WI38 (cell line): ENCODE data around the gene LRRC66.

Experiments
- H3K4me3 ChIP-seq: 2 replicates; pipeline ENCODE4 v1.5.1; 2011; ENCODE audit warnings: low read depth, mild to moderate bottlenecking, control low read depth, low read length
- TF ChIP-seq, protein P1 (sequence below): IDR thresholded peaks from 2 replicates; pipeline ENCODE4 v1.5.1; 2012; ENCODE audit warnings: low read depth, mild to moderate bottlenecking, control low read depth, low read length

LRRC66 gene

DNA sequence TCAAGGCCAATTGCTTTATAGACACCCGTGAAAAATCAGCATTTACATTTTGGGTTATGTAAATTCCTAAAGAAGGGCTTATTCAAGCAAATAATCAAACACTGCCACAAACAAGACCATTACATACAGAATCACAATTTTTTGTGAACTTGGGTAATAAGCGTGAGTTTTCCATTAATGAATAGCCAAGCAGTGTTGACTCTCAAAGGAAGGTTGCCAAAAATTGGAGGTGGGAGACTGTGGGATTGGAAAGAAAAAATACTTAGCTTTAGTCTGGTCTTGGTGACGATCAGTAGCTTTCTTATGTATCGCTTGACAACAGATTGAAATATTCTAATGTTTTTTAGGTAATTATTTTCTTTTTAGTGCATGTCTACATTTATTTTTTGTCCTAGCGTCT is 20.9 kb downstream of the LRRC66 start:
- H3K4me3 ChIP-seq, result no peak overlapping the region
- TF ChIP-seq, protein P1, sequence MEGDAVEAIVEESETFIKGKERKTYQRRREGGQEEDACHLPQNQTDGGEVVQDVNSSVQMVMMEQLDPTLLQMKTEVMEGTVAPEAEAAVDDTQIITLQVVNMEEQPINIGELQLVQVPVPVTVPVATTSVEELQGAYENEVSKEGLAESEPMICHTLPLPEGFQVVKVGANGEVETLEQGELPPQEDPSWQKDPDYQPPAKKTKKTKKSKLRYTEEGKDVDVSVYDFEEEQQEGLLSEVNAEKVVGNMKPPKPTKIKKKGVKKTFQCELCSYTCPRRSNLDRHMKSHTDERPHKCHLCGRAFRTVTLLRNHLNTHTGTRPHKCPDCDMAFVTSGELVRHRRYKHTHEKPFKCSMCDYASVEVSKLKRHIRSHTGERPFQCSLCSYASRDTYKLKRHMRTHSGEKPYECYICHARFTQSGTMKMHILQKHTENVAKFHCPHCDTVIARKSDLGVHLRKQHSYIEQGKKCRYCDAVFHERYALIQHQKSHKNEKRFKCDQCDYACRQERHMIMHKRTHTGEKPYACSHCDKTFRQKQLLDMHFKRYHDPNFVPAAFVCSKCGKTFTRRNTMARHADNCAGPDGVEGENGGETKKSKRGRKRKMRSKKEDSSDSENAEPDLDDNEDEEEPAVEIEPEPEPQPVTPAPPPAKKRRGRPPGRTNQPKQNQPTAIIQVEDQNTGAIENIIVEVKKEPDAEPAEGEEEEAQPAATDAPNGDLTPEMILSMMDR, result no peak

DNA sequence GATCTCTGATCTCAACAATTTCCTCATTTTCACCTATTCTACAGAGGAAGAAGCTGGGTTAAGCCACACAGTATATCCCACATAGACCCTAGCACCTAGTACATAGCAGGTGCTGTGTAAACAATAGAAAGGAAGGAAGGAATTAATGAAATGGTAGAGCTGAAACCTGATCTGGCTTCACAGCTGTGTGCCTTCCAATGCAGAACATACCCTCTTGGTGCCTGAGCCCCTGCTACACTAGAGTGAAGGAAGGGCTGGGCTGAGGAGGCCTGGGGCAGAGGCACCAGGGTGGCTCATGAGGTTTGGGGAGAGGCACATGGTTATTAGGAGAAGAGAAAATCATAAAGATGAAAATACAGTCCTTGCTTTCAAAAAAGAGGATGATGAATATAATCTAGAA is 21.3 kb downstream of the LRRC66 start:
- TF ChIP-seq, protein P1, result no peak
- no peak overlapping the region for H3K4me3 ChIP-seq

DNA sequence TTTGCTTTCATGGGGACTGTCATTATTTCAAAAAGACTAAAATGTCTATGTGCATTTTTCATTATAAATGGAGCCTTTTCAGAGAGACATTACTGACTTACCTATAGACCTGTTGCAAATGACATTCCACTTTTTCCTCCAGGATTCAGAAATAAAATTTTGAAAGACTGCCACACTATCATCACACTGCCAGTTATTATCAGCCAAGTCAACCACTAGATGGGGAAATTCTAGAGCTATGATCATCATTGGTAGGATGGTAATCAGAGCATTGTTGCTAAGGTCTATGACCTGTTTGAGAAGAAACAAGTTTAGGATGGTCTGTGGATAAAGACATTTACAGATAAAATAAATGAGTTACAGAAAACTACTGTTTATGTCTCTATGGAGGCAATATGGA is 22.5 kb downstream of the LRRC66 start:
- TF ChIP-seq, protein P1, result no peak

DNA sequence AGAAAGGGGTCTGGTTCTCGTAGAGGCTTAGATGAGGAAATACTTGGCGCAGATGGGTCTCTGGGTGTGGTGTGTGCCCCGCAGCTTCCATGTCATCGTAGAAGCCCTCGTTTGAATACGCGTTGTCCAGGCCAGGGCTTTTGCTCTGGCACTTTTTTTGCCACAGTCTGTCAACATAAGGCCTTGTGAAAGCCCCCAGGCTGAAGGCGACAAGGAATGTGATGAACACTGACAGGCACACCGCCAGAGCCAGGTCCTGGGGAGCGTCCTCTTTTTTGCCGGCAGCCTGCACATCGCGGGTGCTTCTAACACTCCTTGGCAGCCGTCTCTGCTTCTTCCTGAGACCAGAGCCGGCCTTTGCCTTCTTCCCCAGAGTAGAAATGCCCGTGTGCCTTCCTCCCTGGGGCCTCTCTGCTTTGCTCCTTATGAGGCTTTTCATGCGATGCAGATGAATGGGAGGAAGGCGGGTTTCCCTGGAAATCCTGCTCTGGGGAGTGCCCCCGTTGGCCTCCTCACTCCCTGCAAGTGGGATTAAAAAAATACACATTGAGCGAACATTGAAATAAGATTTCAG is 24.4 kb downstream of the LRRC66 start:
- H3K4me3 ChIP-seq, result no peak overlapping the region
- TF ChIP-seq, protein P1, result no peak

More for the DNA sequence above, 22.5 kb downstream of the LRRC66 start:
- no peak overlapping the region for H3K4me3 ChIP-seq

DNA sequence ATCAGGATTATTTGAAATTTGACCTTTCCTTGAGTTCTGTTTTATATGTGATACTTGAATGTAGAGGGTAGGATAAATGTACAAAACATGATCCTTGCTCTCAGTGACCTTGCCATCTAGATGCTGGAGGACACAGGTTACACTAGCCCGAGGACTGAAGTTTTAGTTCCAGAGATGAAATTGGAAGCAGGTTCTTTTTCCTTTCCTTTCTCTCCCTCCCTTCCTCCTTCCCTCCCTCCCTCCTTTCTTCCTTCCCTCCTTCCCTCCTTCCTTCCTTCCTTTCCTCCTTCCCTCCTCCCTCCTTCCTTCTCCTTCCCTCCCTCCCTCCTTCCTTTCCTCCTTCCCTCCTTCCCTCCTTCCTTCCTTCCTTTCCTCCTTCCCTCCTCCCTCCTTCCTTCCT is 54.3 kb downstream of the LRRC66 start:
- no peak overlapping the region for H3K4me3 ChIP-seq
- TF ChIP-seq, protein P1, result no peak

DNA sequence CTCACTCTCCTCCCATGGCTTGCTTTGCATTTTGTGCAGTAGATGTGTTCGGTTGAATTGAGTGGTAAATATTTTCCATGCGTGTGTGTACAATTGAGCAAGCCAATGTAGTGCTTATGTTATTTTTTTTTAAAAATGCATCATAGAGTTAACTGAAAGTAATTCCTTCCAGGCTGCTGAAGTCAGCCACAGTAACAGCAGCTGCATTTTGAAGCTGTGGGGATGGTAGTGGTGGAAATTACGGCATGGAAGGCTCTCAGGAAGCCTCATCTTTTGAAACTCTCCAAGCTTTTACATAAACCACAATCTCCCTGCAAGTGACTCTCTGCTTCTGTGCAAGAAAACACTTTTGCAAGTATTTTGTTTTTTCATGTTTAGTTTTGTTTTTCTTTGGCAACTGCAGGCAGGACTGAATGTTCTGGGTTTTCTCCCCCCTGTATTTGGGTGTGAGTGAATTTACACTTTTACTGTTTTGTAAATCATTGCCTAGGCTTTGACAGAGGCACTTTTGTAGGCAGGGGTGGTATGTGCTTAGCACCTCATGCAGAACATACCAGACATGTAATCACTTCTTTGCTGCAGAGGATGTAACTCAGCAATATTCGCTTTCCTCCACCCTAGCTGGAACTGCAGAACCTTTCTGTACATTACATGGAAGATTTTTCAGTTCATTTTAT is 56.2 kb downstream of the LRRC66 start:
- H3K4me3 ChIP-seq, result no peak overlapping the region
- TF ChIP-seq, protein P1, result no peak

DNA sequence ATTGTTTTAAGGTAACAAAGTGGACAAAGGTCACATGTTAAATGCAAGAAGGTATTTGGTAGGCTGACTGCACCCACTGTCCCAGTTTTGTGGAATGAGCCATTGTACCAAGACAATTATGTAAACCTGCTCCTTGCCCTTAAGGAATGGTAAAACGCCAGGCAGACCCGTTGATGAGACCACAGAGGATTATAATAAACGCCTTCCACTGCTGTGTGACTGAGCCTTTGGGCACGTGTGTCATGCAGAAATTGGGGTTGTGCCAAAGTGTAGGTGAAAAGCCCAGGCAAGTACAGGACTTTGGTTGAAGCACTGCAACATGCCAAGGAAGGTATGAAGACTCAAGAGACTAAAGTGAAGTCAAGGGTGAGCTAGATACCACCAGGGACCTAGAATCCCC is 59.7 kb downstream of the LRRC66 start:
- H3K4me3 ChIP-seq, result no peak overlapping the region
- TF ChIP-seq, protein P1, result no peak
